MCF 10A (cell line): ENCODE results near the gene CSTF1. TPM values are rescaled to one million over a fixed set of nuclear protein-coding genes. Genes with fewer than 3 reads are reported as not detected.

Experiments
- BruUV-seq: library from RNA; stranded (reverse); fragments of 400-500 nt; replicated peaks from 2 replicates; lab custom pipeline; 2021; lab: Mats Ljungman, UMichigan
- CTCF ChIA-PET: fragments of 300-600 bp; sonication (Branson Sonifier 250); formaldehyde crosslinking; extraction: SDS; loops from one replicate; lab custom pipeline; 2021; ENCODE audit warnings: antibody characterized with exemption, inconsistent platforms; lab: Yijun Ruan, JAX
- POLR2A ChIA-PET: fragments of 300-600, 350-650 bp; sonication (Branson Sonifier 250); formaldehyde crosslinking; extraction: SDS; loops from one replicate; lab custom pipeline; 2020; ENCODE audit warnings: antibody characterized with exemption, inconsistent platforms; lab: Yijun Ruan, JAX
- DNase-seq: peaks from one replicate; pipeline ENCODE4 v3.0.0-alpha.2; 2018; ENCODE audit not compliant: unreplicated experiment
- H3K27ac Mint-ChIP-seq: one replicate; pipeline ENCODE4 v1.8.0; 2022; ENCODE audit warnings: mild to moderate bottlenecking, low read depth, mixed read lengths; ENCODE audit not compliant: unreplicated experiment
- H3K27me3 Mint-ChIP-seq: one replicate; pipeline ENCODE4 v1.8.0; 2022; ENCODE audit warnings: mixed read lengths; ENCODE audit not compliant: insufficient read depth, unreplicated experiment
- H3K36me3 Mint-ChIP-seq: one replicate; pipeline ENCODE4 v1.8.0; 2022; ENCODE audit warnings: mild to moderate bottlenecking, moderate library complexity, mixed read lengths; ENCODE audit not compliant: insufficient read depth, unreplicated experiment
- H3K4me1 Mint-ChIP-seq: one replicate; pipeline ENCODE4 v1.8.0; 2022; ENCODE audit warnings: mixed read lengths; ENCODE audit not compliant: insufficient read depth, unreplicated experiment
- H3K4me3 Mint-ChIP-seq: one replicate; pipeline ENCODE4 v1.8.0; 2022; ENCODE audit warnings: mild to moderate bottlenecking, moderate library complexity, mixed read lengths; ENCODE audit not compliant: unreplicated experiment
- H3K9me3 Mint-ChIP-seq: one replicate; pipeline ENCODE4 v1.8.0; 2022; ENCODE audit warnings: mixed read lengths; ENCODE audit not compliant: unreplicated experiment
- CTCF ChIP-seq: fragments of 200-600 bp; IDR thresholded peaks from one replicate; pipeline ENCODE4 v1.8.0; 2022; ENCODE audit warnings: antibody characterized with exemption, mild to moderate bottlenecking; ENCODE audit not compliant: unreplicated experiment
- intact Hi-C: fragments of 100-400 bp; cut with micrococcal nuclease; formaldehyde crosslinking; loops from 2 replicates; pipeline ENCODE4 v1.14.1; 2022
- total RNA-seq: library from RNA; stranded (reverse); gene quantifications from 2 replicates; pipeline ENCODE4 v1.2.3, GENCODE V29; 2022

Gene CSTF1
- total RNA-seq, 1 experiment from 2014 or later, result 35.1 TPM

GRCh38 chr20:56345911-56346310 lies 46.5 kb upstream of the CSTF1 start:
- no peak for TF ChIP-seq CTCF
- Mint-ChIP-seq H3K9me3 (no peaks in the 10 kb centered on the region), H3K4me1 (no peaks in the 10 kb centered on the region), H3K27ac (no peak overlapping the region), H3K36me3 (no peaks in the 10 kb centered on the region), H3K27me3 (peaks cover 5% of the 10 kb centered on the region), H3K4me3 (no peak overlapping the region)
- POLR2A ChIA-PET, result no interaction called here
- intact Hi-C loops, result no loop called here
- no TSS peak for BruUV-seq
- no peak for DNase-seq
- CTCF ChIA-PET, result interaction anchor here (0.6 to 5.8 kb wide), 6 partner anchors 8 to 676 kb away, joined by 3 to 115 read pairs (median 40); partner anchors contain the start of gene MC3R

- Mint-ChIP-seq H3K4me1 (no peaks in the 10 kb centered on the region), H3K27ac (no peak overlapping the region), H3K36me3 (no peaks in the 10 kb centered on the region), H3K27me3 (no peaks in the 10 kb centered on the region), H3K9me3 (no peaks in the 10 kb centered on the region), H3K4me3 (no peak overlapping the region)
- no peak for DNase-seq
- intact Hi-C loops, result no loop called here
- no TSS peak for BruUV-seq
- ChIA-PET CTCF (interaction anchor here (0.8 to 5.7 kb wide), 2 partner anchors 10 to 146 kb away, joined by 4 to 56 read pairs; no protein-coding TSS in a partner anchor), POLR2A (no interaction called here)
- TF ChIP-seq CTCF, result no peak
Observed at GRCh38 chr20:56347628-56348304, 44.7 kb upstream of the CSTF1 start.

GRCh38 chr20:56348305-56348693 lies 44.1 kb upstream of the CSTF1 start:
- intact Hi-C loops, result no loop called here
- H3K4me1 Mint-ChIP-seq, result no peaks in the 10 kb centered on the region
- H3K27me3 Mint-ChIP-seq, result no peaks in the 10 kb centered on the region
- no peak overlapping the region for H3K4me3 Mint-ChIP-seq
- DNase-seq, result no peak
- H3K9me3 Mint-ChIP-seq, result no peaks in the 10 kb centered on the region
- POLR2A ChIA-PET, result no interaction called here
- CTCF ChIA-PET, result interaction anchor here (0.7 to 1.3 kb wide), 4 partner anchors 9 to 147 kb away, joined by 4 to 5 read pairs (median 4); partner anchors contain the start of gene MC3R
- no TSS peak for BruUV-seq
- no peaks in the 10 kb centered on the region for H3K36me3 Mint-ChIP-seq
- no peak for TF ChIP-seq CTCF
- no peak overlapping the region for H3K27ac Mint-ChIP-seq

DNA sequence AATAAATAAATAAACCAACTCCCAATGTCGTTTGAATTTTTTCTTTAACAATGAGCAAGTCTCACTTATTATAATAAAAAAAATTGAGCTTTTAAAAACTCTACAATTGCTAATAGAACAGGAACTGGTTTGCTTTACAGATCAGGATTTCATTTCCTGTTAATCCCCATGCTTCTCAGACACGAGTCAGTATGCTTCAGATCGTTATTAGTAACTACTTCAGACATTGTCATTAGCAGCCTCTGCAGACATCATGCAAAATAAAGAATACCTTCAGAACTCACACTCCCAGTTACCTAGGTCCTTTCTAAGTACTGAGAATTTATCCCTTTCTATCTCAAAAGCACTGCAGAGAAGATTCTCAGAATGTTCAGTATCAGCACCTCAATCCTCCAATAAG lies 43.7 kb upstream of the CSTF1 start:
- Mint-ChIP-seq H3K9me3 (no peaks in the 10 kb centered on the region), H3K27me3 (no peaks in the 10 kb centered on the region), H3K4me1 (no peaks in the 10 kb centered on the region), H3K27ac (no peak overlapping the region), H3K4me3 (no peak overlapping the region), H3K36me3 (no peaks in the 10 kb centered on the region)
- no TSS peak for BruUV-seq
- ChIA-PET CTCF (interaction anchor here (0.7 to 1.3 kb wide), 4 partner anchors 9 to 147 kb away, joined by 4 to 5 read pairs (median 4); partner anchors contain the start of gene MC3R), POLR2A (no interaction called here)
- intact Hi-C loops, result no loop called here
- DNase-seq, result no peak
- TF ChIP-seq CTCF, result no peak
